Cardiac muscle cell (in vitro differentiated cells and primary cell): ENCODE results near the gene MYH9. TPM values are rescaled to one million over a fixed set of nuclear protein-coding genes. Genes with fewer than 3 reads are reported as not detected.
A peak's percentile ranks its signal among the peaks of the same experiment; 100 is the strongest.

ENCODE experiments used
- DNase-seq, 2 donors: peaks; one replicate each; pipeline versions ENCODE4 v3.0.0 to v3.0.0-alpha.2; 2010 to 2017; ENCODE audit warnings: low read depth in 1 of 2, low spot score in 1 of 2
- H3K27ac ChIP-seq: fragments of 200-600 bp; sonication (generic); 2 replicates; pipeline ENCODE4 v1.5.1; 2016
- H3K27me3 ChIP-seq: fragments of 200-600 bp; sonication (generic); 2 replicates; pipeline ENCODE4 v1.6.0; 2016; ENCODE audit warnings: control low read depth
- H3K36me3 ChIP-seq: fragments of 200-600 bp; sonication (generic); 2 replicates; pipeline ENCODE4 v1.5.1; 2016; ENCODE audit warnings: control low read depth
- H3K4me1 ChIP-seq: fragments of 200-600 bp; sonication (generic); 2 replicates; pipeline ENCODE4 v1.8.1; 2017; ENCODE audit warnings: low read depth, mild to moderate bottlenecking, mixed run types
- H3K4me3 ChIP-seq: fragments of 200-600 bp; sonication (generic); 2 replicates; pipeline ENCODE4 v1.5.1; 2016; ENCODE audit warnings: mild to moderate bottlenecking
- H3K9me3 ChIP-seq: fragments of 200-600 bp; sonication (generic); 2 replicates; pipeline ENCODE4 v1.5.1; 2017; ENCODE audit warnings: low read depth, mild to moderate bottlenecking, control low read depth
- polyA plus RNA-seq: library from polyadenylated mRNA; unstranded; fragments of >200 nt; fragmentation: Nextera tagmentation; extraction: Ambion mirVana; gene quantifications from 2 replicates; pipeline ENCODE4 v1.2.1, GENCODE V29; 2016
- total RNA-seq: library from RNA; depleted of rRNA; stranded (reverse); fragments of >200 nt; gene quantifications from 2 replicates; pipeline ENCODE4 v1.2.3, GENCODE V29; 2016
- TF ChIP-seq, protein P1 (sequence below): IDR thresholded peaks from 2 replicates; pipeline ENCODE4 v1.5.1; 2012; ENCODE audit warnings: low read depth, mild to moderate bottlenecking, low read length

Gene MYH9
- total and polyA plus RNA-seq, 2 experiments from 2014 or later: 88.7 to 174 TPM

DNA sequence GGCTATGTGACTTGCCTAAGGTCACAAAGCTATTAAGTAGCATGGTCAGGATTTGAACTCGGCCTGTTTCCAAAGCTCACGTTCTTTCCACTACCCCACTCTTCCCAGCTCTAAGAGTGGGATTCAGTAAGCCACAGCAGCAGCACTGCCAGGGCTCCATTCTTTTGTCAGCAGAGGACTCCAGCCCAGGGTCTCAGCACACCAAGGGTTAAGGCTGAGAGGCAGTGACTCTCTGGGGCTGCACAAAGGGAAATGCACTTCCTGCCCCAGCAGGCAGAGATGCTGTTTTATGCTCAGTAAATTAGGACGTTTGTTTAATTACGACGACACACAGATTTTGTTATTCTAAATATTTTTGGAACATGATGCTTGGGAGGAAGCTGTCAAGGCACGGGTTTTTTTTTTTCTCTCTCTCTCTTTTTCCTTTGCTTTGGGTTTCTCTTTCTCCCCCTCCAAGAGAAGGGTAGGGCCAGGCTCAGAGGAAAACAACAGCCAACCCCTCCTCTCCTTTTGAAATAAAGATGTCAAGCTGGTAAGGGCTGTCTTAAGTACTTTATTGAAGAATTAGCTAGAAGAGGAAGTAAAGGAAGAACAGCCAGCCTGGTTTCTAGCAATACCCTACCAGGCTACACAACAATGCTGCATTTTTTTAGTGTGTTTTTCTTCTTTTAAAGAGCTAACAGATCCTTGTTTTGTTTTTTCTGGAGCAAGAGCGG is 2.8 kb downstream of the MYH9 start:
- Histone ChIP-seq H3K4me1 (peaks cover 16% of the 10 kb centered on the region), H3K4me3 (peak overlapping the region; percentile 54), H3K9me3 (no peaks in the 10 kb centered on the region), H3K27ac (peak overlapping the region; percentile 96), H3K27me3 (no peaks in the 10 kb centered on the region), H3K36me3 (no peaks in the 10 kb centered on the region)
- TF ChIP-seq, protein P1, sequence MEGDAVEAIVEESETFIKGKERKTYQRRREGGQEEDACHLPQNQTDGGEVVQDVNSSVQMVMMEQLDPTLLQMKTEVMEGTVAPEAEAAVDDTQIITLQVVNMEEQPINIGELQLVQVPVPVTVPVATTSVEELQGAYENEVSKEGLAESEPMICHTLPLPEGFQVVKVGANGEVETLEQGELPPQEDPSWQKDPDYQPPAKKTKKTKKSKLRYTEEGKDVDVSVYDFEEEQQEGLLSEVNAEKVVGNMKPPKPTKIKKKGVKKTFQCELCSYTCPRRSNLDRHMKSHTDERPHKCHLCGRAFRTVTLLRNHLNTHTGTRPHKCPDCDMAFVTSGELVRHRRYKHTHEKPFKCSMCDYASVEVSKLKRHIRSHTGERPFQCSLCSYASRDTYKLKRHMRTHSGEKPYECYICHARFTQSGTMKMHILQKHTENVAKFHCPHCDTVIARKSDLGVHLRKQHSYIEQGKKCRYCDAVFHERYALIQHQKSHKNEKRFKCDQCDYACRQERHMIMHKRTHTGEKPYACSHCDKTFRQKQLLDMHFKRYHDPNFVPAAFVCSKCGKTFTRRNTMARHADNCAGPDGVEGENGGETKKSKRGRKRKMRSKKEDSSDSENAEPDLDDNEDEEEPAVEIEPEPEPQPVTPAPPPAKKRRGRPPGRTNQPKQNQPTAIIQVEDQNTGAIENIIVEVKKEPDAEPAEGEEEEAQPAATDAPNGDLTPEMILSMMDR: no peak
- peak in 1 of 2 donors; percentile 50 for DNase-seq

DNA sequence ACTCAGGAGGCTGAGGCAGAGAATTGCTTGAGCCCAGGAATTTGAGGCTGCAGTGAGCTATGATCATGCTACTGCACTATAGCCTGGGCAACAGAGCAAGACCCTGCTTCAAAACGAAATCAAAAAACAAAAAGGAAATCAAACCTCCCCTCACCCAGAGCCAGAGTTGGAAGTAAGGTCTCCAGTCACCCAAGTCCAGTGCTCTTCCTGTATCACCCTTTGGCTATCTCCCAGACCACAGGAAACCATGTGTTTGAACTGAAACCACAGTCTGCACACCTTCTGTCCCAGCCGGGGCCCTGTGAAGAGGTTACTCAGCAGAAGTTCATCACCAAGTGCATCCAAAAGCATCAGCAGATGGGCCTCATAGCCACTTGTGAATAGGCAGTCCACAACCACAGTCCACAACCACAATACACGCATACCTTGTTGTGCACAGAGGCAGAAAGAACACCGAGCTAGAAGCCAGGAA is 4.6 kb downstream of the MYH9 start:
- Histone ChIP-seq H3K27ac (no peak overlapping the region), H3K36me3 (no peaks in the 10 kb centered on the region), H3K9me3 (no peaks in the 10 kb centered on the region), H3K4me3 (no peak overlapping the region), H3K4me1 (peaks cover 16% of the 10 kb centered on the region), H3K27me3 (no peaks in the 10 kb centered on the region)
- TF ChIP-seq, protein P1: no peak
- peak in 1 of 2 donors; percentile 60 for DNase-seq

DNA sequence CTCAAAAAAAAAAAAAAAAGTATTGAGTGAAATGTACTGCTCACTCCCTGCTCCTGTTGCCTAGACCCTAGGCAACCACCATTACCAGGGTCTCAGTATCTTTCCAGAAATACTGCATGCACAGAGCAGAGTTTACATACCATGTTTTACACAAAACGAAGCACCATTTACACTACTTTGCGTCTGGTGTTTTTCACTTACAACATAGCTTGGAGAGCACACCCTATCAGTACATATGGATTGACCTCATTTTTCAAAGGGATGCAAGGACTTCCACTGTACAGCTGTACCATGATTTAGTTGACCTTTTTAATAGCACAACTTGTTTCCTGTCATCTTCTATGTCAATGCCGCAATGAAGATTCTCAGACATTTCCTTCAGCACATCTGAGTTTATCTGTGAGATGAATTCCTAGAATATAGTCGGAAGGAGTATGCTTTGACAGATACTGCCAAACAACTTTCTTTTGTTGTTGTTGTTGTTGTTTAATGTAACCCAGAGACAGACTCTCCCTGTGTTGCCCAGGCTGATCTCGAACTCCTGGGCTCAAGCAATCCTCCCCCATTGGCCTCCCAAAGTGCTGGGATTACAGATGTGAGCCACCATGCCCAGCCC is 6.1 kb downstream of the MYH9 start:
- H3K27me3 ChIP-seq: no peaks in the 10 kb centered on the region
- no peak for DNase-seq
- H3K36me3 ChIP-seq: no peaks in the 10 kb centered on the region
- no peak overlapping the region for H3K27ac ChIP-seq
- peaks cover 16% of the 10 kb centered on the region for H3K4me1 ChIP-seq
- no peaks in the 10 kb centered on the region for H3K9me3 ChIP-seq
- TF ChIP-seq, protein P1: no peak
- H3K4me3 ChIP-seq: no peak overlapping the region

DNA sequence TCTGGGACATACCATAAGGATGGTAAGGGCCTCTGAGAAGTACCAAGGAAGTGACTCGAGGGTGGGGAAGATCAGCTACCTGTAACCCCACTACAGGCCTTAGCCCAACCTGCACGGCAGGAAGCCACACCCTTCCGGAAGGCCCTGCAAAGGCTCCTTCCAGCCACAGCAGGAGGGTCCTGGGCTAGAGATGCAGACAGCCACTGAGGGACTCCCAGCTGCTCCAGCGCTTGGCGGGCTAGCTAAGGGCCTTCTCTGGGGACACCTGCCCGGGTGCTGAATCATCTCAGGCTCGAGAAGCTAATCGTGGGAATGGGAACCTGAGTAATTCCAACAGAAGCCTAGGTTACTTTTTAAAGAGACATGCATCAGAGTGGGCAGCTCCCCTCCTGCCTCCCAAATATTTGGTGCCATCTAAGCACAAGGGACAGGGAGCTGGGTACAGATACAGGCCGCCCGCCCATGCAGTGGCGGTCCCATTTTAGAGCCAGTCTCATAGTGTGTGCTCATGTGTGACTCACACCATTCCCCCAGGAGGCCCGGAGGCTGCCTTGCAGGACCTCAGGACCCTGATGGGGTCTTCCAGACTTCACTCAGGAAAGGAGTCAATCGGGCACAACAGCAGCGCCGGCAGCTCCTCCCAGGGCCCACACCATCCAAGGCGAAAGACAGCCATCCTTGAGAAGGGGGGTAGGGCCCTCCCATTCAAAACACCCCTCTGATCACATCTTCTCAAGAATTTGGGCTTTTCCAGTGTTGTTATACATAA is 8.0 kb downstream of the MYH9 start:
- no peak overlapping the region for H3K27ac ChIP-seq
- no peaks in the 10 kb centered on the region for H3K27me3 ChIP-seq
- no peak overlapping the region for H3K4me3 ChIP-seq
- no peaks in the 10 kb centered on the region for H3K9me3 ChIP-seq
- TF ChIP-seq, protein P1: no peak
- H3K36me3 ChIP-seq: no peaks in the 10 kb centered on the region
- no peak for DNase-seq
- H3K4me1 ChIP-seq: peaks cover 2% of the 10 kb centered on the region

DNA sequence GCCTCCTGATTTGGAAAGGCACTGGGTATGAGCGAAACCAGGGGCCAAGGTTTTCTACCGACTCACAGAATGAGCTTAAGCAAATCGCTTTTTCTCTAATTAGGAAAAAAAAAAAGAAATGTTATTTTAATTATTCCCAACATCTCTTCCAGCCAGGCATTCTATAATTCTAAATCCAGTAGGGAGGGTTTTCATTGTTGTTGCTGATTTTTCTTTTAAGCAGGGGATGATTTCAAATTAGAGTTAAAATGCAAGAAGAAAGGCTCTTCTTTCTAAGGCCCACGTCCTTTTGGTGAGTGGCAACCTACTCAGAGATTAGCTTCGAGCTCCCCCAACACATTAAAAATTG is 8.9 kb downstream of the MYH9 start:
- Histone ChIP-seq H3K27ac (no peak overlapping the region), H3K4me3 (no peak overlapping the region), H3K4me1 (no peaks in the 10 kb centered on the region), H3K27me3 (no peaks in the 10 kb centered on the region), H3K9me3 (no peaks in the 10 kb centered on the region), H3K36me3 (no peaks in the 10 kb centered on the region)
- TF ChIP-seq, protein P1: no peak
- no peak for DNase-seq
